Stomach smooth muscle (tissue), 2 donors: ENCODE results near the gene SVIL.
"Not testable (repeated sequence)": the region's sequence is repeated elsewhere in the genome, so short reads cannot be mapped to it uniquely, and the experiment has no call there.

ENCODE experiments used
- H3K27ac ChIP-seq: one replicate; pipeline ENCODE4 v1.7.0; 2013; ENCODE audit warnings: mild to moderate bottlenecking, low read length, inconsistent platforms
- H3K27me3 ChIP-seq, 2 donors: one replicate each; pipeline ENCODE4 v1.7.0; 2013; ENCODE audit warnings: low read length in 2 of 2; ENCODE audit not compliant: insufficient read depth in 2 of 2, control insufficient read depth in 1 of 2
- H3K36me3 ChIP-seq, 2 donors: one replicate each; pipeline ENCODE4 v1.7.0; 2013; ENCODE audit warnings: low read length in 2 of 2; ENCODE audit not compliant: control insufficient read depth in 2 of 2, insufficient read depth in 2 of 2
- H3K4me1 ChIP-seq: one replicate; pipeline ENCODE4 v1.7.0; 2013; ENCODE audit warnings: low read length; ENCODE audit not compliant: control insufficient read depth, insufficient read depth
- H3K4me3 ChIP-seq, 2 donors: one replicate each; pipeline ENCODE4 v1.7.0; 2013; ENCODE audit warnings: low read length in 2 of 2
- H3K9ac ChIP-seq, 2 donors: one replicate each; pipeline ENCODE4 v1.7.0; 2013; ENCODE audit warnings: low read length in 2 of 2, mild to moderate bottlenecking in 1 of 2
- H3K9me3 ChIP-seq, 2 donors: one replicate each; pipeline ENCODE4 v1.7.0; 2013; ENCODE audit warnings: low read length in 2 of 2; ENCODE audit not compliant: control insufficient read depth in 2 of 2
- donor health status: healthy.
- donor health status: Pancreatic carcinoma.

The SVIL gene

GRCh38 chr10:29439005-29439404, 195.8 kb downstream of the SVIL start:
- H3K4me1 ChIP-seq, H3K27me3 ChIP-seq, H3K9me3 ChIP-seq, H3K9ac ChIP-seq, H3K36me3 ChIP-seq, H3K27ac ChIP-seq, H3K4me3 ChIP-seq: not testable (repeated sequence)

- H3K4me1 ChIP-seq: no peaks in the 10 kb centered on the region
- no peak overlapping the region for H3K4me3 ChIP-seq
- H3K9ac ChIP-seq: no peak overlapping the region
- no peak overlapping the region for H3K27ac ChIP-seq
- H3K36me3 ChIP-seq: no peaks in the 10 kb centered on the region
- H3K27me3 ChIP-seq: no peaks in the 10 kb centered on the region
- H3K9me3 ChIP-seq: peaks cover 0 to 3% of the 10 kb centered on the region in 2 donors
Observed at GRCh38 chr10:29438271-29438670, 196.5 kb downstream of the SVIL start.

- no peak overlapping the region for H3K4me3 ChIP-seq
- H3K27ac ChIP-seq: no peak overlapping the region
- H3K4me1 ChIP-seq: no peaks in the 10 kb centered on the region
Observed at GRCh38 chr10:29437871-29438270, 196.9 kb downstream of the SVIL start.

GRCh38 chr10:29435809-29436501, 198.8 kb downstream of the SVIL start:
- H3K4me3 ChIP-seq: no peak overlapping the region
- no peaks in the 10 kb centered on the region for H3K4me1 ChIP-seq
- no peak overlapping the region for H3K9ac ChIP-seq
- H3K36me3 ChIP-seq: no peaks in the 10 kb centered on the region
- peaks cover 0 to 3% of the 10 kb centered on the region in 2 donors for H3K9me3 ChIP-seq
- no peak overlapping the region for H3K27ac ChIP-seq
- no peaks in the 10 kb centered on the region for H3K27me3 ChIP-seq

More at GRCh38 chr10:29437871-29438270, 196.9 kb downstream of the SVIL start:
- Histone ChIP-seq H3K9me3 (peaks cover 0 to 3% of the 10 kb centered on the region in 2 donors), H3K27me3 (no peaks in the 10 kb centered on the region), H3K9ac (no peak overlapping the region), H3K36me3 (no peaks in the 10 kb centered on the region)

- peaks cover 0 to 2% of the 10 kb centered on the region in 2 donors for H3K36me3 ChIP-seq
- no peak overlapping the region for H3K4me3 ChIP-seq
- H3K4me1 ChIP-seq: no peaks in the 10 kb centered on the region
- H3K9me3 ChIP-seq: peaks cover 0 to 3% of the 10 kb centered on the region in 2 donors
- no peak overlapping the region for H3K9ac ChIP-seq
- H3K27me3 ChIP-seq: no peaks in the 10 kb centered on the region
- no peak overlapping the region for H3K27ac ChIP-seq
Observed at GRCh38 chr10:29434111-29434510, 200.7 kb downstream of the SVIL start.

- Histone ChIP-seq H3K4me1 (no peaks in the 10 kb centered on the region), H3K9ac (no peak overlapping the region), H3K27ac (no peak overlapping the region), H3K4me3 (no peak overlapping the region), H3K36me3 (peaks cover 2% of the 10 kb centered on the region in 2 donors), H3K9me3 (no peaks in the 10 kb centered on the region), H3K27me3 (no peaks in the 10 kb centered on the region)
Observed at GRCh38 chr10:29431711-29432110, 203.1 kb downstream of the SVIL start.

- H3K4me1 ChIP-seq: no peaks in the 10 kb centered on the region
- no peak overlapping the region for H3K9ac ChIP-seq
Observed at GRCh38 chr10:29430101-29430500, 204.7 kb downstream of the SVIL start.

GRCh38 chr10:29428486-29428885, 206.3 kb downstream of the SVIL start:
- no peak overlapping the region for H3K27ac ChIP-seq
- peaks cover 2 to 4% of the 10 kb centered on the region in 2 donors for H3K36me3 ChIP-seq
- H3K27me3 ChIP-seq: no peaks in the 10 kb centered on the region
- H3K4me3 ChIP-seq: no peak overlapping the region
- H3K4me1 ChIP-seq: no peaks in the 10 kb centered on the region
- H3K9me3 ChIP-seq: no peaks in the 10 kb centered on the region
- H3K9ac ChIP-seq: no peak overlapping the region

More at GRCh38 chr10:29430101-29430500, 204.7 kb downstream of the SVIL start:
- no peak overlapping the region for H3K4me3 ChIP-seq
- H3K36me3 ChIP-seq: peaks cover 2% of the 10 kb centered on the region in 2 donors
- no peaks in the 10 kb centered on the region for H3K27me3 ChIP-seq
- H3K27ac ChIP-seq: no peak overlapping the region
- no peaks in the 10 kb centered on the region for H3K9me3 ChIP-seq

- Histone ChIP-seq H3K27ac (no peak overlapping the region), H3K36me3 (peaks cover 2 to 4% of the 10 kb centered on the region in 2 donors), H3K9ac (no peak overlapping the region), H3K27me3 (no peaks in the 10 kb centered on the region), H3K9me3 (no peaks in the 10 kb centered on the region), H3K4me3 (no peak overlapping the region), H3K4me1 (no peaks in the 10 kb centered on the region)
Observed at GRCh38 chr10:29427667-29428066, 207.1 kb downstream of the SVIL start.

- no peaks in the 10 kb centered on the region for H3K9me3 ChIP-seq
- no peaks in the 10 kb centered on the region for H3K27me3 ChIP-seq
- H3K36me3 ChIP-seq: peaks cover 8 to 11% of the 10 kb centered on the region in 2 donors
- H3K4me3 ChIP-seq: no peak overlapping the region
- no peaks in the 10 kb centered on the region for H3K4me1 ChIP-seq
- H3K9ac ChIP-seq: no peak overlapping the region
- H3K27ac ChIP-seq: no peak overlapping the region
Observed at GRCh38 chr10:29426420-29426819, 208.4 kb downstream of the SVIL start.

- Histone ChIP-seq H3K27me3 (no peaks in the 10 kb centered on the region), H3K4me1 (no peaks in the 10 kb centered on the region), H3K27ac (no peak overlapping the region), H3K9ac (no peak overlapping the region), H3K36me3 (peaks cover 15 to 21% of the 10 kb centered on the region in 2 donors), H3K4me3 (no peak overlapping the region), H3K9me3 (no peaks in the 10 kb centered on the region)
Observed at GRCh38 chr10:29424017-29424416, 210.8 kb downstream of the SVIL start.
